HepG2 (cell line): ENCODE measurements around the gene WIPF3. TPM values are rescaled to one million over a fixed set of nuclear protein-coding genes. Genes with fewer than 3 reads are reported as not detected.

ENCODE experiments used
- ATAC-seq: fragments of 200-7000 bp; cut with Tn5 transposase; 3 replicates; pipeline ENCODE4 v1.9.1; 2020; ENCODE audit warnings: mild to moderate bottlenecking, moderate library complexity
- BruUV-seq: library from RNA; stranded (reverse); fragments of 400-500 nt; replicated peaks from 2 replicates; lab custom pipeline; 2021; lab: Mats Ljungman, UMichigan
- CTCF ChIA-PET: fragments of 300-600 bp; formaldehyde crosslinking; extraction: SDS; loops from one replicate; lab custom pipeline; 2021; ENCODE audit warnings: low total read pairs, inconsistent platforms, low intra/inter-chr PET ratio; lab: Yijun Ruan, JAX
- POLR2A ChIA-PET: fragments of 350-600 bp; sonication (Branson Sonifier 250); formaldehyde crosslinking; loops from one replicate; lab custom pipeline; 2020; ENCODE audit warnings: antibody characterized with exemption, inconsistent platforms; lab: Yijun Ruan, JAX
- DNase-seq: peaks from one replicate; pipeline ENCODE4 v3.0.0-alpha.2; 2015; ENCODE audit warnings: low spot score
- FAIRE-seq: peaks from 3 replicates; lab custom pipeline; 2011; peaks lifted over from hg19 to GRCh38; lab: Jason Lieb, UNC
- H2AFZ ChIP-seq: one replicate; pipeline ENCODE4 v1.6.1; 2011; ENCODE audit warnings: low read length, inconsistent platforms
- H3K27ac ChIP-seq: fragments of 300-600 bp; 3 replicates; pipeline ENCODE4 v1.8.0; 2011; ENCODE audit warnings: mixed run types, mild to moderate bottlenecking, mixed read lengths, low read length, inconsistent platforms; ENCODE audit not compliant: insufficient read depth; ENCODE audit errors: extremely low read length
- H3K27me3 ChIP-seq, 2 experiments: fragments of 200-600 bp in 1 of 2; 2 replicates in 1 of 2; 3 replicates in 1 of 2; pipeline versions ENCODE4 v1.6.0 to v1.8.0; 2011; ENCODE audit warnings: low read length in 2 of 2, mild to moderate bottlenecking in 2 of 2, moderate library complexity in 2 of 2, inconsistent platforms in 1 of 2; ENCODE audit not compliant: insufficient read depth in 2 of 2, control insufficient read depth in 1 of 2
- H3K36me3 ChIP-seq, 2 experiments: fragments of 200-600 bp in 1 of 2; replicated peaks in 1 of 2; 2 replicates in 1 of 2; 3 replicates in 1 of 2; pipeline versions ENCODE4 v1.5.1 to v1.8.0; 2011; ENCODE audit warnings: low read length in 2 of 2, inconsistent platforms in 1 of 2; ENCODE audit not compliant: insufficient read depth in 2 of 2, control insufficient read depth in 1 of 2
- H3K4me1 ChIP-seq: 2 replicates; pipeline ENCODE4 v1.5.1; 2012; ENCODE audit warnings: low read length, inconsistent platforms; ENCODE audit not compliant: insufficient read depth
- H3K4me2 ChIP-seq: 2 replicates; pipeline ENCODE4 v1.6.0; 2011; ENCODE audit warnings: low read depth, low read length, inconsistent platforms
- H3K4me3 ChIP-seq, 3 experiments: fragments of 200-600 bp in 1 of 3; sonication (generic), shearing (Covaris generic) in 1 of 3; replicated peaks in 1 of 3; 2 replicates each; pipeline ENCODE4 v1.5.1; 2011 to 2016; ENCODE audit warnings: low read length in 3 of 3, inconsistent platforms in 2 of 3, low read depth in 2 of 3, mild to moderate bottlenecking in 2 of 3, control low read depth in 1 of 3, mixed read lengths in 1 of 3; ENCODE audit not compliant: insufficient read depth in 1 of 3
- H3K79me2 ChIP-seq: one replicate; pipeline ENCODE4 v1.6.1; 2011; ENCODE audit warnings: low read length, inconsistent platforms; ENCODE audit not compliant: insufficient read depth
- H3K9ac ChIP-seq: 2 replicates; pipeline ENCODE4 v1.6.0; 2011; ENCODE audit warnings: mild to moderate bottlenecking, low read depth, low read length, inconsistent platforms; ENCODE audit not compliant: insufficient read depth
- H3K9me3 ChIP-seq: 2 replicates; pipeline ENCODE4 v1.5.1; 2012; ENCODE audit warnings: mild to moderate bottlenecking, low read length
- H4K20me1 ChIP-seq: 2 replicates; pipeline ENCODE4 v1.6.0; 2011; ENCODE audit warnings: inconsistent platforms, mild to moderate bottlenecking, low read length, moderate library complexity; ENCODE audit not compliant: insufficient read depth
- GABPA ChIP-seq, 2 experiments: IDR thresholded peaks; 2 replicates each; pipeline ENCODE4 v1.6.1; 2011 to 2016; ENCODE audit warnings: low read depth in 2 of 2, low read length in 1 of 2, missing biosample characterization in 1 of 2, missing genetic modification characterization in 1 of 2
- GATAD1 ChIP-seq: IDR thresholded peaks from 2 replicates; pipeline ENCODE4 v1.6.1; 2016; ENCODE audit warnings: missing genetic modification reagents, missing compliant biosample characterization
- JUNB ChIP-seq: sonication (generic); formaldehyde crosslinking; IDR thresholded peaks from 2 replicates; pipeline ENCODE4 v1.8.0; 2022; ENCODE audit warnings: missing genetic modification reagents, mild to moderate bottlenecking, borderline replicate concordance
- KDM5A ChIP-seq: fragments of 200-600 bp; sonication (generic); IDR thresholded peaks from 2 replicates; pipeline ENCODE4 v1.7.0; 2018; ENCODE audit warnings: antibody characterized with exemption, mild to moderate bottlenecking, low read length, borderline replicate concordance
- PLRG1 ChIP-seq: fragments of 450-650 bp; conservative IDR thresholded peaks from 2 replicates; pipeline ENCODE4 v1.6.1; 2016
- STAT5B ChIP-seq: sonication (generic); formaldehyde crosslinking; IDR thresholded peaks from 2 replicates; pipeline ENCODE4 v1.4.0; 2020; ENCODE audit warnings: missing genetic modification reagents
- ZNF12 ChIP-seq: sonication (generic); formaldehyde crosslinking; IDR thresholded peaks from 2 replicates; pipeline ENCODE4 v1.5.0; 2020; ENCODE audit warnings: missing genetic modification reagents
- ZNF556 ChIP-seq: sonication (generic); formaldehyde crosslinking; IDR thresholded peaks from 2 replicates; pipeline ENCODE4 v1.4.0; 2020; ENCODE audit warnings: mild to moderate bottlenecking, missing genetic modification reagents, borderline replicate concordance
- WGBS: methylation state at CpG from one replicate; pipeline ENCODE4 v1.1.6; 2017; ENCODE audit warnings: low lambda C conversion rate; 5-methylcytosine and 5-hydroxymethylcytosine counted together
- in situ Hi-C: cut with HindIII; loops from 2 replicates; pipeline ENCODE4 v1.10.0; 2017; ENCODE audit warnings: low pct_unique_long_range_greater_than_20kb; ENCODE audit not compliant: extremely low pct_ligation_motif_present
- intact Hi-C: fragments of 100-400 bp; cut with micrococcal nuclease; formaldehyde crosslinking; loops from one replicate; pipeline ENCODE4 v1.10.0; 2022; ENCODE audit not compliant: unreplicated experiment
- polyA plus RNA-seq, 8 experiments: library from polyadenylated mRNA; depleted of rRNA in 3 of 8; stranded (reverse) in 7 of 8; unstranded in 1 of 8; fragments of >200 nt; fragmentation: Illumina TruSeq in 4 of 8; extraction: Trizol in 4 of 8; gene quantifications; 2 replicates each; pipeline versions ENCODE4 v1.2.1 to v1.2.3, GENCODE V29; 2011 to 2016; ENCODE audit warnings: low read depth in 4 of 8, missing spikeins in 1 of 8, mixed read lengths in 1 of 8; ENCODE audit not compliant: insufficient read depth in 1 of 8
- total RNA-seq, 5 experiments: library from RNA; depleted of rRNA; stranded (reverse); fragments of >200 nt; fragmentation: Illumina TruSeq; extraction: Trizol; gene quantifications; 2 replicates each; pipeline ENCODE4 v1.2.3, GENCODE V29; 2016; ENCODE audit warnings: low read depth in 1 of 5
- TF ChIP-seq, protein P1 (sequence below): IDR thresholded peaks from 2 replicates; pipeline ENCODE4 v1.6.1; 2012; ENCODE audit warnings: low read depth, low read length, improper control_type of control experiment

WIPF3 gene
- total and polyA plus RNA-seq, 2 of the 13 experiments (the other 11 are each of a cell fraction or from before 2014, with no cell fraction given): 0.03 TPM; not detected in 1

DNA sequence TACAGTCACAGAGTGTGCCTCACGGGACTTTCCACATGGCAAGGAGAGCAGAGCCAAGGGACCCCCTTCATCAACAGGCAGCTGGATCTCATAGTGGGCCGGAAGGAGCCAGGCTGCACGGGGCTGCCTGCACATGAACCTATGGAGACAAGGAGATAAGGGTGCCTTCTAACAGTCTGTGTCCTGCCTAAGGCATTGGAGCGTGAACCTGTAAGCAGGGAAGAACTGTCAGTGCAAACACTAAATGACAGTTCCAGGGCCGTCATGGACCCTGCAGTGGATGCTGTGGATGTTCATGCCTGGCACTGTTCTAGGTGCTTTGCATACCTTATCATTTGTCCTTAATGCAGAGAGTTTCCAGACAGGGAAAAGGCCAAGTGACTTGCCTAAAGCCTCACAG is 85.9 kb downstream of the WIPF3 start:
- Histone ChIP-seq H3K4me3 (no peak overlapping the region), H3K27ac (no peak overlapping the region), H3K9me3 (no peaks in the 10 kb centered on the region), H3K27me3 (peaks cover 1 to 27% of the 10 kb centered on the region in 2 experiments; a peak in 2 of 5 replicates), H4K20me1 (no peaks in the 10 kb centered on the region), H3K9ac (no peak overlapping the region), H3K4me1 (no peaks in the 10 kb centered on the region), H2AFZ (no peak overlapping the region), H3K36me3 (no peaks in the 10 kb centered on the region), H3K79me2 (no peaks in the 10 kb centered on the region), H3K4me2 (no peak overlapping the region)
- no peak for TF ChIP-seq PLRG1
- TF ChIP-seq, protein P1, sequence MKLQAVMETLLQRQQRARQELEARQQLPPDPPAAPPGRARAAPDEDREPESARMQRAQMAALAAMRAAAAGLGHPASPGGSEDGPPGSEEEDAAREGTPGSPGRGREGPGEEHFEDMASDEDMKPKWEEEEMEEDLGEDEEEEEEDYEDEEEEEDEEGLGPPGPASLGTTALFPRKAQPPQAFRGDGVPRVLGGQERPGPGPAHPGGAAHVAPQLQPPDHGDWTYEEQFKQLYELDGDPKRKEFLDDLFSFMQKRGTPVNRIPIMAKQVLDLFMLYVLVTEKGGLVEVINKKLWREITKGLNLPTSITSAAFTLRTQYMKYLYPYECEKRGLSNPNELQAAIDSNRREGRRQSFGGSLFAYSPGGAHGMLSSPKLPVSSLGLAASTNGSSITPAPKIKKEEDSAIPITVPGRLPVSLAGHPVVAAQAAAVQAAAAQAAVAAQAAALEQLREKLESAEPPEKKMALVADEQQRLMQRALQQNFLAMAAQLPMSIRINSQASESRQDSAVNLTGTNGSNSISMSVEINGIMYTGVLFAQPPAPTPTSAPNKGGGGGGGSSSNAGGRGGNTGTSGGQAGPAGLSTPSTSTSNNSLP: no peak
- TF ChIP-seq GABPA (IDR thresholded peaks at IDR 0.05; ENCODE audit: low read depth, low read length): no peak
- TF ChIP-seq GABPA (CRISPR knock-in tag; IDR thresholded peaks at IDR 0.05; ENCODE audit: low read depth): no peak
- no peak for TF ChIP-seq ZNF12 (CRISPR knock-in tag)
- no peak for TF ChIP-seq JUNB (CRISPR knock-in tag)
- TF ChIP-seq KDM5A: no peak
- TF ChIP-seq GATAD1: no peak
- TF ChIP-seq STAT5B (CRISPR knock-in tag): no peak
- no peak for TF ChIP-seq ZNF556 (CRISPR knock-in tag)
- no TSS peak for BruUV-seq
- DNase-seq (no peak), ATAC-seq (no peak), FAIRE-seq (no peak)
- intact Hi-C loops: no loop called here
- POLR2A ChIA-PET: no interaction called here
- in situ Hi-C loops: no loop called here
- 60% methylated on average over 2 of the region's 5 CpGs for WGBS
- CTCF ChIA-PET: no interaction called here
